PC-3 (cell line): Measurements from ENCODE around the gene SAFB2. TPM values are rescaled to one million over a fixed set of nuclear protein-coding genes. Genes with fewer than 3 reads are reported as not detected.

Source experiments
- ATAC-seq: fragments of 200-7000 bp; cut with Tn5 transposase; 2 replicates; pipeline ENCODE4 v1.9.1; 2020; ENCODE audit warnings: mild to moderate bottlenecking, moderate library complexity
- BruUV-seq: library from RNA; stranded (reverse); fragments of 400-500 nt; replicated peaks from 2 replicates; lab custom pipeline; 2021; lab: Mats Ljungman, UMichigan
- CTCF ChIA-PET: fragments of 300-600 bp; sonication (Branson Sonifier 250); formaldehyde crosslinking; loops from one replicate; lab custom pipeline; 2022; ENCODE audit warnings: antibody characterized with exemption; lab: Charles Lee
- POLR2A ChIA-PET: fragments of 300-600 bp; sonication (Branson Sonifier 250); formaldehyde crosslinking; loops from one replicate; lab custom pipeline; 2022; ENCODE audit warnings: antibody characterized with exemption; ENCODE audit not compliant: unreplicated experiment; lab: Charles Lee
- DNase-seq: peaks from one replicate; pipeline ENCODE4 v3.0.0-alpha.2; 2015
- H2AFZ ChIP-seq: fragments of 300-600 bp; sonication (generic); 2 replicates; pipeline ENCODE4 v1.6.0; 2016; ENCODE audit warnings: antibody characterized with exemption, low read length
- H3F3A ChIP-seq: fragments of 300-600 bp; sonication (generic); one replicate; pipeline ENCODE4 v1.6.0; 2017; ENCODE audit warnings: antibody characterized with exemption, low read length, control low read depth, mild to moderate bottlenecking; ENCODE audit not compliant: unreplicated experiment
- H3K27ac ChIP-seq: fragments of 300-600 bp; sonication (generic); 2 replicates; pipeline ENCODE4 v1.5.1; 2016; ENCODE audit warnings: mild to moderate bottlenecking, low read length
- H3K27me3 ChIP-seq: fragments of 300-600 bp; sonication (generic); 2 replicates; pipeline ENCODE4 v1.6.1; 2016; ENCODE audit warnings: low read length, mixed read lengths
- H3K36me3 ChIP-seq: fragments of 300-600 bp; sonication (generic); 2 replicates; pipeline ENCODE4 v1.6.1; 2016; ENCODE audit warnings: low read depth, mixed run types, low read length, mixed read lengths
- H3K4me1 ChIP-seq: fragments of 300-600 bp; sonication (generic); 2 replicates; pipeline ENCODE4 v1.5.1; 2016; ENCODE audit warnings: low read length; ENCODE audit not compliant: insufficient read depth
- H3K4me2 ChIP-seq: fragments of 300-600 bp; sonication (generic); 2 replicates; pipeline ENCODE4 v1.6.0; 2016; ENCODE audit warnings: low read length
- H3K4me3 ChIP-seq: fragments of 300-600 bp; sonication (generic); 2 replicates; pipeline ENCODE4 v1.5.1; 2016; ENCODE audit warnings: mild to moderate bottlenecking, low read length, mixed read lengths
- H3K79me2 ChIP-seq: fragments of 300-600 bp; sonication (generic); 2 replicates; pipeline ENCODE4 v1.6.1; 2017; ENCODE audit warnings: low read length, mixed read lengths
- H3K9ac ChIP-seq: fragments of 300-600 bp; sonication (generic); 2 replicates; pipeline ENCODE4 v1.6.0; 2016; ENCODE audit warnings: mild to moderate bottlenecking, low read length
- H3K9me2 ChIP-seq: fragments of 300-600 bp; sonication (generic); replicated peaks from 2 replicates; pipeline ENCODE4 v1.6.1; 2016; ENCODE audit warnings: mixed run types, low read length, mixed read lengths
- H3K9me3 ChIP-seq: fragments of 300-600 bp; sonication (generic); 2 replicates; pipeline ENCODE4 v1.6.1; 2016; ENCODE audit warnings: low read length, mixed read lengths
- H4K20me1 ChIP-seq: fragments of 300-600 bp; sonication (generic); 2 replicates; pipeline ENCODE4 v1.6.1; 2016; ENCODE audit warnings: low read length, mixed read lengths
- EZH2 ChIP-seq: fragments of 300-600 bp; sonication (generic); IDR thresholded peaks from one replicate; pipeline ENCODE4 v1.6.1; 2017; ENCODE audit warnings: antibody characterized with exemption, mild to moderate bottlenecking, low read length; ENCODE audit not compliant: unreplicated experiment
- EZH2phosphoT487 ChIP-seq: fragments of 300-600 bp; sonication (generic); IDR thresholded peaks from 2 replicates; pipeline ENCODE4 v1.6.1; 2018; ENCODE audit warnings: mild to moderate bottlenecking, antibody characterized with exemption, low read length, borderline replicate concordance
- intact Hi-C: fragments of 100-400 bp; cut with micrococcal nuclease; formaldehyde crosslinking; loops from 2 replicates; pipeline ENCODE4 v1.9.0; 2023
- total RNA-seq: library from RNA; depleted of rRNA; stranded (reverse); fragments of >200 nt; gene quantifications from 2 replicates; pipeline ENCODE4 v1.2.3, GENCODE V29; 2014
- TF ChIP-seq, protein P1 (sequence below): fragments of 300-600 bp; sonication (generic); conservative IDR thresholded peaks from 2 replicates; pipeline ENCODE4 v1.5.1; 2017; ENCODE audit warnings: antibody characterized with exemption, low read depth, mild to moderate bottlenecking, low read length

SAFB2 gene
- total RNA-seq, 1 experiment from 2014 or later, result 77.5 TPM

DNA sequence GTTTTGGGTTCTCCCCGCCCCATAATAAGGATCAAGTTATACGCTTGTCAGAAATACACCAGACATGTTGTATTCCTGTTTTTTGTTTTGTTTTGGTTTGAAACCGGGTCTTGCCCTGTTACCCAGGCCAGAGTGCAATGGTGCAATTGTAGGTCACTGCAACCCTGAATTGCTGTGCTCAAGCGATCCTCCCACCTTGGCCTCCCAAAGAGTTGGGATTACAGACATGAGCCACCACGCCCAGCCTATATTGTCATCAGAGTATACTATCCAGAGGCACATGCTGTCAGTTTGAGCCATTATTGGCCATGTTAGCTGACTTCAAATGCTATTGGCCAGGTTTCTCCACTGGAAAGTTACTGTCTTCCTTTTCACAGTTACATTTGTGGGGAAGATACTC is 10.1 kb upstream of the SAFB2 start:
- intact Hi-C loops, result no loop called here
- BruUV-seq, result no TSS peak
- ChIA-PET CTCF (no interaction called here), POLR2A (no interaction called here)
- H3K9ac ChIP-seq, result no peak overlapping the region
- H3K9me2 ChIP-seq, result no peaks in the 10 kb centered on the region
- no peaks in the 10 kb centered on the region; the same call in 1 of the 2 replicates for H3K4me1 ChIP-seq
- no peaks in the 10 kb centered on the region for H3K27me3 ChIP-seq
- H3K36me3 ChIP-seq, result peaks cover 53% of the 10 kb centered on the region
- no peaks in the 10 kb centered on the region for H3F3A ChIP-seq
- H3K4me2 ChIP-seq, result no peak overlapping the region
- peaks cover 65% of the 10 kb centered on the region for H4K20me1 ChIP-seq
- DNase-seq, result no peak
- no peak for ATAC-seq
- no peak overlapping the region for H2AFZ ChIP-seq
- no peaks in the 10 kb centered on the region for H3K9me3 ChIP-seq
- H3K27ac ChIP-seq, result no peak overlapping the region
- H3K4me3 ChIP-seq, result no peak overlapping the region
- TF ChIP-seq, protein P1, sequence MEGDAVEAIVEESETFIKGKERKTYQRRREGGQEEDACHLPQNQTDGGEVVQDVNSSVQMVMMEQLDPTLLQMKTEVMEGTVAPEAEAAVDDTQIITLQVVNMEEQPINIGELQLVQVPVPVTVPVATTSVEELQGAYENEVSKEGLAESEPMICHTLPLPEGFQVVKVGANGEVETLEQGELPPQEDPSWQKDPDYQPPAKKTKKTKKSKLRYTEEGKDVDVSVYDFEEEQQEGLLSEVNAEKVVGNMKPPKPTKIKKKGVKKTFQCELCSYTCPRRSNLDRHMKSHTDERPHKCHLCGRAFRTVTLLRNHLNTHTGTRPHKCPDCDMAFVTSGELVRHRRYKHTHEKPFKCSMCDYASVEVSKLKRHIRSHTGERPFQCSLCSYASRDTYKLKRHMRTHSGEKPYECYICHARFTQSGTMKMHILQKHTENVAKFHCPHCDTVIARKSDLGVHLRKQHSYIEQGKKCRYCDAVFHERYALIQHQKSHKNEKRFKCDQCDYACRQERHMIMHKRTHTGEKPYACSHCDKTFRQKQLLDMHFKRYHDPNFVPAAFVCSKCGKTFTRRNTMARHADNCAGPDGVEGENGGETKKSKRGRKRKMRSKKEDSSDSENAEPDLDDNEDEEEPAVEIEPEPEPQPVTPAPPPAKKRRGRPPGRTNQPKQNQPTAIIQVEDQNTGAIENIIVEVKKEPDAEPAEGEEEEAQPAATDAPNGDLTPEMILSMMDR, result no peak
- TF ChIP-seq EZH2phosphoT487 (no peak), EZH2 (no peak)
- peaks cover 100% of the 10 kb centered on the region for H3K79me2 ChIP-seq

GRCh38 chr19:5632241-5632612 is 9.7 kb upstream of the SAFB2 start:
- Histone ChIP-seq H3F3A (no peaks in the 10 kb centered on the region), H4K20me1 (peaks cover 65% of the 10 kb centered on the region), H2AFZ (no peak overlapping the region), H3K27me3 (no peaks in the 10 kb centered on the region), H3K4me1 (no peaks in the 10 kb centered on the region; the same call in 1 of the 2 replicates), H3K9me3 (no peaks in the 10 kb centered on the region), H3K9ac (no peak overlapping the region), H3K4me2 (no peak overlapping the region), H3K9me2 (no peaks in the 10 kb centered on the region), H3K27ac (no peak overlapping the region), H3K36me3 (peaks cover 57% of the 10 kb centered on the region), H3K4me3 (no peak overlapping the region), H3K79me2 (peaks cover 100% of the 10 kb centered on the region)
- no peak for ATAC-seq
- BruUV-seq, result no TSS peak
- TF ChIP-seq EZH2phosphoT487 (no peak), EZH2 (no peak)
- TF ChIP-seq, protein P1, result no peak
- ChIA-PET CTCF (no interaction called here), POLR2A (no interaction called here)
- DNase-seq, result no peak
- intact Hi-C loops, result no loop called here

- ChIA-PET POLR2A (interaction anchor here (0.6 kb wide), 1 partner anchor 13 kb away, joined by 3 read pairs; no protein-coding TSS in a partner anchor), CTCF (no interaction called here)
- Histone ChIP-seq H3K9me2 (no peaks in the 10 kb centered on the region), H3K9me3 (no peaks in the 10 kb centered on the region), H2AFZ (no peak overlapping the region), H3F3A (no peaks in the 10 kb centered on the region), H3K36me3 (peaks cover 62% of the 10 kb centered on the region), H3K27me3 (no peaks in the 10 kb centered on the region), H3K4me2 (no peak overlapping the region), H3K9ac (no peak overlapping the region), H3K4me3 (no peak overlapping the region), H3K79me2 (peaks cover 100% of the 10 kb centered on the region), H4K20me1 (peaks cover 68% of the 10 kb centered on the region), H3K27ac (no peak overlapping the region), H3K4me1 (no peaks in the 10 kb centered on the region; the same call in 1 of the 2 replicates)
- DNase-seq, result no peak
- BruUV-seq, result no TSS peak
- intact Hi-C loops, result no loop called here
- TF ChIP-seq EZH2, result no peak
- no peak for TF ChIP-seq EZH2phosphoT487
- TF ChIP-seq, protein P1, result no peak
- 0 out of 2 replicates have a peak, but pooled peaks have one; percentile 18 for ATAC-seq
Observed at GRCh38 chr19:5631567-5632240, 9.1 kb upstream of the SAFB2 start.
